ENCODE data around the gene DDN.

DDN gene

DNA sequence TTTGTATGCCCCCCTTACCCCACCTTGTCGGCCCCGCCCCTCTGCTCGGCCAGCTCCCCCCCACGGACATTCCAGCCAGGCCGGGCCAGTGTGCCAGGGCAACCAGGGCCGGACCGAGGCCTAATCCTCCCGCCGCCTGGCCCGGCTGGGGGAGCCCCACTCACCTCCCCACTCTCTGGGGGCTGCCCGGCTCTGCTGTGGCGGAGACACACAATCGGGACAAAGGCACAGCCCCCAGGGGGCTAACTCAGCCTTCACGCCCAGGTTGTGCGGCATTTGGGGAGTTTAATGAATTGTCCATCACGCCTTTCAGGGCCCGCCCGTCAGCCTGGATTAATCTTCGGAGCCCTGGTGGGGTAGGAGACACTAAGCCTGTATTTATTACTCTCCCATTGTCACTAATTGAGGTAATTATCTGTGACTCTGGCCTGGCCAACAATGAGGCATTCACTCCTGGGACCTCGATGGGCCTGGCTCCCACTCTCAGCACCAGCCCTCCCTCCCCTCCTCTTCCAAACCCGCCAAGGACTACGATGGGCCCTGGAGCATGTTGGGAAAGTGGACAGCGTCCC, 12.4 kb downstream of the DDN start:
- Histone ChIP-seq H3K4me3 (ENCODE audit: low read depth, low read length) (no peak overlapping the region), H3K27ac (no peak overlapping the region), H3K36me3 (replicated peaks) (no peaks in the 10 kb centered on the region), H3K27me3 (replicated peaks) (peaks cover 61% of the 10 kb centered on the region)
- TF ChIP-seq, protein P1, sequence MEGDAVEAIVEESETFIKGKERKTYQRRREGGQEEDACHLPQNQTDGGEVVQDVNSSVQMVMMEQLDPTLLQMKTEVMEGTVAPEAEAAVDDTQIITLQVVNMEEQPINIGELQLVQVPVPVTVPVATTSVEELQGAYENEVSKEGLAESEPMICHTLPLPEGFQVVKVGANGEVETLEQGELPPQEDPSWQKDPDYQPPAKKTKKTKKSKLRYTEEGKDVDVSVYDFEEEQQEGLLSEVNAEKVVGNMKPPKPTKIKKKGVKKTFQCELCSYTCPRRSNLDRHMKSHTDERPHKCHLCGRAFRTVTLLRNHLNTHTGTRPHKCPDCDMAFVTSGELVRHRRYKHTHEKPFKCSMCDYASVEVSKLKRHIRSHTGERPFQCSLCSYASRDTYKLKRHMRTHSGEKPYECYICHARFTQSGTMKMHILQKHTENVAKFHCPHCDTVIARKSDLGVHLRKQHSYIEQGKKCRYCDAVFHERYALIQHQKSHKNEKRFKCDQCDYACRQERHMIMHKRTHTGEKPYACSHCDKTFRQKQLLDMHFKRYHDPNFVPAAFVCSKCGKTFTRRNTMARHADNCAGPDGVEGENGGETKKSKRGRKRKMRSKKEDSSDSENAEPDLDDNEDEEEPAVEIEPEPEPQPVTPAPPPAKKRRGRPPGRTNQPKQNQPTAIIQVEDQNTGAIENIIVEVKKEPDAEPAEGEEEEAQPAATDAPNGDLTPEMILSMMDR (IDR thresholded peaks at IDR 0.05; ENCODE audit: low read depth, low read length, missing control alignments) = no peak
- DNase-seq = no peak
- in situ Hi-C loops (cut with HindIII; ENCODE audit: low pct_ligation_motif_present, low sequenced_read_pairs) = no loop called here

DNA sequence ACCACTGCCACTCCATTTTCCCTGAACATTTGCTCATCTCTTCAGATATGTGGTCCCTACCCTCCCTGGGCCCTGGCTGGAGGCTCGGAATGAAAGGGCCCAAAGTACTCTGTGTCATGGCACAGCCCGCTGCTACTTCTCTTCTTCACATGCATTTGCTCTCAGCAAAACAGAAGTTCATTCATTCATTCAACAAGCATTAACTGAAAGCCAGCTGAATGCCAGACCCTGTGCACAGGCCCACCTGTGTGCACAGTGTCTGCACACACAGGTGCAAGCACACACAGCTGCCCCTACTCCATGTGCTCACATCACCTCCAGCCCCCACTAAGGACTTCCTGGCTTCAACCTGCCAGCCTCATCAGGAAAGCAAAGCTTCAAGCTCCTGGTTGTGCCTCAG, 13.3 kb downstream of the DDN start:
- peaks cover 70% of the 10 kb centered on the region for H3K27me3 ChIP-seq (replicated peaks)
- TF ChIP-seq, protein P1 (IDR thresholded peaks at IDR 0.05; ENCODE audit: low read depth, low read length, missing control alignments) = no peak
- no peak overlapping the region for H3K27ac ChIP-seq
- no peaks in the 10 kb centered on the region for H3K36me3 ChIP-seq (replicated peaks)
- no peak for DNase-seq
- in situ Hi-C loops (cut with HindIII; ENCODE audit: low pct_ligation_motif_present, low sequenced_read_pairs) = no loop called here
- no peak overlapping the region for H3K4me3 ChIP-seq (ENCODE audit: low read depth, low read length)

DNA sequence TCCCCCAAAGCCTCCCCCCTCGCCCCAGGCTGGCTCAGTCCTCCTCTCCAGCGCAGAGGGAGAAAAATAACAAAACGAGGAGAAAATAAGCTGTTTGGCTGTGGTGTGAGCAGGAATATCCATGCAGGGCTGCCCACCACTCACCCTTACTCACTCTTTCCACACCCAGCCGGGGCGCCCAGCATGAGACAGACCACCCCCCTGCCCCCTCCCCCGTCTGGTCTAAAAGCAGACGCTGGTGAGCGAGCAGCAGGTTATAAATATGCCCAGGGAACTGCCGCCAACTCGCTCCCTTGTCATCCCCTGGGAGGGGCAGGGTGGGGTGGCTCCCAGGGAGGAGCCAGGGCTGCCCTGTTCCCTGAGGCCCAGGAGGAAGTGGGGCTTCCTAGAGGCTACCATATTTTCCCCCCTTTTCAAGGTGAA, 13.7 kb downstream of the DDN start:
- H3K27me3 ChIP-seq (replicated peaks) = peaks cover 74% of the 10 kb centered on the region
- no peak overlapping the region for H3K4me3 ChIP-seq (ENCODE audit: low read depth, low read length)
- DNase-seq = no peak
- TF ChIP-seq, protein P1 (IDR thresholded peaks at IDR 0.05; ENCODE audit: low read depth, low read length, missing control alignments) = no peak
- H3K27ac ChIP-seq = no peak overlapping the region
- in situ Hi-C loops (cut with HindIII; ENCODE audit: low pct_ligation_motif_present, low sequenced_read_pairs) = no loop called here
- H3K36me3 ChIP-seq (replicated peaks) = no peaks in the 10 kb centered on the region

GRCh38 chr12:48982397-48983080, 16.6 kb downstream of the DDN start:
- in situ Hi-C loops (cut with HindIII; ENCODE audit: low pct_ligation_motif_present, low sequenced_read_pairs) = no loop called here
- Histone ChIP-seq H3K4me3 (ENCODE audit: low read depth, low read length) (no peak overlapping the region), H3K27ac (no peak overlapping the region), H3K36me3 (replicated peaks) (no peaks in the 10 kb centered on the region), H3K27me3 (replicated peaks) (peaks cover 88% of the 10 kb centered on the region)
- no peak for DNase-seq
- TF ChIP-seq, protein P1 (IDR thresholded peaks at IDR 0.05; ENCODE audit: low read depth, low read length, missing control alignments) = no peak

DNA sequence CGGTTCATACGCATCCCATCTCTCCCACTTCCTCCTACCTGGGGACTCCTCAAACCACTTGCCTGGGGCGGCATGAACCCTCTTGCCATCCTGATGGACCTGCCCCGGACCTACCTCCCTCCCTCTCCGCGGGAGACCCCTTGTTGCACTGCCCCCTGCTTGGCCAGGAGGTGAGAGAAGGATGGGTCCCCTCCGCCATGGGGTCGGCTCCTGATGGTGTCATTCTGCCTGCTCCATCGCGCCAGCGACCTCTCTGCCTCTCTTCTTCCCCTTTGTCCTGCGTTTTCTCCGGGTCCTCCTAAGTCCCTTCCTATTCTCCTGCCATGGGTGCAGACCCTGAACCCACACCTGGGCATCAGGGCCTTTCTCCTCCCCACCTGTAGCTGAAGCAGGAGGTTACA, 17.4 kb downstream of the DDN start:
- Histone ChIP-seq H3K4me3 (ENCODE audit: low read depth, low read length) (no peak overlapping the region), H3K27me3 (replicated peaks) (peaks cover 80% of the 10 kb centered on the region), H3K27ac (no peak overlapping the region), H3K36me3 (replicated peaks) (no peaks in the 10 kb centered on the region)
- in situ Hi-C loops (cut with HindIII; ENCODE audit: low pct_ligation_motif_present, low sequenced_read_pairs) = no loop called here
- no peak for DNase-seq
- TF ChIP-seq, protein P1 (IDR thresholded peaks at IDR 0.05; ENCODE audit: low read depth, low read length, missing control alignments) = no peak
